GM12892 (cell line): ENCODE results near the gene SLC35C1.

Experiments used
- DNase-seq: peaks from one replicate; pipeline ENCODE4 v3.0.0; 2011; ENCODE audit not compliant: insufficient read length
- FAIRE-seq: peaks from 2 replicates; lab custom pipeline; 2011; peaks lifted over from hg19 to GRCh38; lab: Jason Lieb, UNC
- POLR2A ChIP-seq: IDR thresholded peaks from 2 replicates; pipeline ENCODE4 v1.6.1; 2011; ENCODE audit warnings: low read depth, low read length, control low read depth
- POLR2AphosphoS5 ChIP-seq: IDR thresholded peaks from 2 replicates; pipeline ENCODE4 v1.6.1; 2011; ENCODE audit warnings: low read depth, low read length, control low read depth
- TAF1 ChIP-seq: IDR thresholded peaks from 2 replicates; pipeline ENCODE4 v1.6.1; 2011; ENCODE audit warnings: low read depth, mild to moderate bottlenecking, control low read depth, low read length, borderline replicate concordance

Gene SLC35C1

DNA sequence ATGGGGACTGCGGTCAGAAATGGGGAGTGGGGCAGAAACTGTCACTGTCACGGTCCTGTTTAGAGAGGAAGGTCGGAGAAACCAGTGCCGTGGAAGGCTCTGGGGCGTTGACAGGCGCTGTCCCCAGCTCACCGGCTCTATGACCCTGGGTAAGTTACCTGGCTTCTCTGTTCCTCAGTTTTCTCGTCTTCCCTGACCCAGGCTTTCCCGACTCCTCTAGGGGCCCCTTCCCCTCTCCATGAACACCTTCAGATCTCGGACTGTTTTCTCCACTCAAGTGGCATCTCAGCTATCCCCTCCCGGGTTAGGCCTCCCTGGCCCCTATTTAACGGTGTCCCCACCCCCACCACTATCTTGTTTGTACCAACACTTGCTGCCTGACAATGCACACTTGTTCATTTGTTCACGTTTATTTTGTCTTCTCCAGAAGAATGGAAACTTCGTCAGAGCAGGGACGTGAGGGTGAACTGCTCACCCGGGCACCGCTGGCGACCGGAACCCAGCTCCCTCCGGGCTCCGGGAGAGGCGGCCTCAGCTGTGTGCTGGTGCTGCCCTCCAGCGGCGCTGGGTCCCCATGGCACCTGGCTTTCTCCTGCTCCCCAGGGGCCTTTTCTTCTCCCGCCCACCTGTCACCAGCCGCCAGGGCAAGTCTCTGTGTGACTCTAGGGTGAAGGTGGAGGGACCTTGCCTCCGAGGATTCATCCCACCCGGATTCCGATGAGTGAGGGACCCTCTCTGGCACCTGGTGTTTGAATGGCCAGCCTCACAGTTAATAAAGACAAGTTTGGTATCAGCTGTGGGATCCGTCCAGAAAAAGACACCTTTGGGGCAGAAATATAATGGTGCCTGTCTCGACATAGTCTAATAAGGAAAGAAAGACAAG lies 33.1 kb upstream of the SLC35C1 start:
- TF ChIP-seq TAF1 (no peak), POLR2A (no peak), POLR2AphosphoS5 (no peak)
- FAIRE-seq (peak; percentile 99), DNase-seq (peak; percentile 90)

GRCh38 chr11:45772449-45772774 lies 32.5 kb upstream of the SLC35C1 start:
- no peak for TF ChIP-seq TAF1
- DNase-seq (no peak), FAIRE-seq (peak; percentile 9)

GRCh38 chr11:45772986-45773785 lies 31.8 kb upstream of the SLC35C1 start:
- TF ChIP-seq POLR2A: no peak
- TF ChIP-seq TAF1: no peak
- no peak for TF ChIP-seq POLR2AphosphoS5
- FAIRE-seq (no peak), DNase-seq (no peak)

DNA sequence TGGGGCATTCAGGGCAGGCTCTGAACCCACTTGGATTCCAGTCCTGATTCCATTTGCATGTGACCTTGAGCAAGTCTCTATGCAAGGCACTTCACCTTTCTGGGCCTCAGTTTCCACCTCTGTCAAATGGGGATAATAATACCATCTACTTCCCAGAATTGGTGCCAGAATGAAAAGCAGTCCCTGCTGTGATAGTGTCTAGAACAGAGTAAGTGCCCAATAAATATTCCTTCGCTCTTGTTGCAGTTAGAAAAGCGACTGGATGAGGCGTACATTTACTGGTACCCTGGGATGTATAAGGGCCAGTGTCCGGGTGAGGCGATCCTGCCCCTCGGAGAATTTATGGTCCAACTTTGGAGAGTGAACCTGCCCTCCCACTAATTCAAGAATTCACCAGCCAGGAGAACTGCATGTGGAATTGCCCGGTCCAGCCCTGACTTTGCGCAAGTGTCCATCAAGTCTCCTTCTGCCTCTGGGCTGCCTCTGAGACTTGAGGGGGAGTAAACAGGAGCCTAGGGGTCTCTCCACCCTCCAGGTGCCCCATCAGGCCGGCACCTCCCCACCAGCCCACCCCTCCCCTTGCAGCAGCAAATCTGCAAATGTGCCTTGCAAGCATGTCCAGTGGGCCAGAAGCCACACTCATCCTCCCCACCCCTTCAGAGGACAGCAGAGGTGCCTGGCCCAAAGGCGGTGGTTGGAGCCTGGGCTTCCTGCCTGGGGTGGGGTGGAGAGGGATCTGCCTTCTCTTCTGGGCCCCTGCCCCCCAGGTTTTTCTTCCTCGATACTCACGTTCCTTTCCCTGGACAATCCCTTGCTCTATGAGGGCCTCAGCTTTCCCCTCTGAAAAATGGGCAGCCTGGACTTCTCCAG lies 30.9 kb upstream of the SLC35C1 start:
- FAIRE-seq: no peak
- TF ChIP-seq TAF1 (no peak), POLR2AphosphoS5 (no peak), POLR2A (no peak)
- DNase-seq: no peak

DNA sequence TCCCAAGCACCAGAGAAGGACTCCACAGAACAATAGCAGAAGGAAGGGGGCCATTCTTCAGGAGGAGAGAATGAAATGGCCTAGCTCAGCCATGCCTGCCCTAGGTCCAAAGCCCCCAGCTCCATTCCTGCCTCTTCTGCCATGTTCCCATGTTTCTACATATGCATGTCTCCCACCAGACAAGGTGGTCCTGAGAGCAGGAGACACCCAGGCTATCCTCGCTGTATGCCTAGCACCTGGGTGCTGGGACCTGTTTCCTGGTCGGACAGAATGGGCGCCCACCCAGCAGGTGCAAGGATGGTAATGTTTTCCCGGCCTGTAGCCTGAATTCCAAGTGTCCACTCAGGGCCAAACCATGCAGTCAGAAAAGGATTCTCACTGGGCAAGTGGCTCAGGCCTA lies 30.2 kb upstream of the SLC35C1 start:
- TF ChIP-seq TAF1 (no peak), POLR2AphosphoS5 (no peak)
- FAIRE-seq (no peak), DNase-seq (no peak)

- TF ChIP-seq TAF1 (no peak), POLR2A (no peak), POLR2AphosphoS5 (no peak)
- FAIRE-seq (no peak), DNase-seq (no peak)
These were observed 27.6 kb upstream of the SLC35C1 start for GRCh38 chr11:45777127-45777969.

GRCh38 chr11:45778341-45778740 lies 26.6 kb upstream of the SLC35C1 start:
- TF ChIP-seq TAF1 (no peak), POLR2AphosphoS5 (no peak), POLR2A (no peak)
- FAIRE-seq (peak; percentile 5), DNase-seq (no peak)

DNA sequence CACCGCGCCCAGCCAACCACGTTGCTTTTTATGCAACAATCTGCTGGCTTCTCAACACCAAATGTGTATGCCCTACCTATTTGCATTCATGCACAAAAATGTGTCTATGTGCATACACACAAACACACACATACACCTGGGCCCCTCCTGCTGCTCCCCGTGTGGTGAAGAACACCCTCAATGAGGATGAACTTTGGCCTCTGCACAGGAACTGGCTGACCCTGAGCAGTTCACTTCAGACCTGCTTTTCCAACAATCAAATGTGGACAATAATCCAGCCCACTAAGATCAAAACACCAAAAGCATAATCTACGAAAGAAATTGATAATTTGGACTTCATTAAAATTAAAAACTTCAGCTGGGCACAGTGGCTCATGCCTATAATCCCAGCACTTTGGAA lies 25.3 kb upstream of the SLC35C1 start:
- no peak for TF ChIP-seq POLR2AphosphoS5
- no peak for TF ChIP-seq TAF1
- TF ChIP-seq POLR2A: no peak
- FAIRE-seq (no peak), DNase-seq (no peak)

DNA sequence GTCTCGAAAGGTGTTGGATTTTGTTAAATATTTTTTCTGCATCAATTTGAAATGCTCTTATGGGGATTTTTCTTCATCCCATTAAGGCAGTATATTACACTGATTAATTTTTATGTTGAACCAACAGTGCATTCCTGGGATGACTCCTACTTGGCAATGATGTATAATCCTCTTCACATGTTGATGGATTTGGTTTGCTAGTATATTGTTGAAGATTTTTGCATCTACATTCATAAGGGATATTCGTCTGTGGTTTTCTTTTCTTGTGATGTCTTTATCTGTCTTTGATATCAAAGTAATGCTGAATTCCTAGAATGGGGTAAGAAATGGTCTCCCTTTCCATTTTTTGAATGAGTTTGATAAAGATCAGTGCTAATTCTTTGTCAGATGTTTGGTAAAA lies 18.7 kb upstream of the SLC35C1 start:
- FAIRE-seq: no peak
- TF ChIP-seq TAF1 (no peak), POLR2A (no peak), POLR2AphosphoS5 (no peak)
- DNase-seq: no peak

DNA sequence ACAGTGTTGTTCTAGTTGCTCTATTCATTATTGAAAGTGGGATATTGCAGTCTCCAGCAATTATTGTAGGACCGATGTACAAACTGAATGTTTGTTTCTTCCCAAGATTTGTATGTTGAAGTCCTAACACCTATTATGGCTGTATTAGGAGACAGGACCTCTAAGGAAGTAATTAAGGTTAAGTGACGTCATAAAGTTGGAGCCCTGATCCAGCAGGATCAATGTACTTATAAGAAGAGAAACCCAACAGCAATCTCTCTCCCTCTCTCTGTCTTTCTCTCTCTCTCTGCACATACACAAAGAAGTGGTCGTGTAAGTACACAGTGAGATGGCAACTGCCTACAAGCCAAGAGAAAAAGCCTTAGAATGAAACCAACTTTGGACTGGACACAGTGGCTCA lies 16.1 kb upstream of the SLC35C1 start:
- DNase-seq (no peak), FAIRE-seq (no peak)
- no peak for TF ChIP-seq POLR2AphosphoS5
- no peak for TF ChIP-seq TAF1
- TF ChIP-seq POLR2A: no peak

DNA sequence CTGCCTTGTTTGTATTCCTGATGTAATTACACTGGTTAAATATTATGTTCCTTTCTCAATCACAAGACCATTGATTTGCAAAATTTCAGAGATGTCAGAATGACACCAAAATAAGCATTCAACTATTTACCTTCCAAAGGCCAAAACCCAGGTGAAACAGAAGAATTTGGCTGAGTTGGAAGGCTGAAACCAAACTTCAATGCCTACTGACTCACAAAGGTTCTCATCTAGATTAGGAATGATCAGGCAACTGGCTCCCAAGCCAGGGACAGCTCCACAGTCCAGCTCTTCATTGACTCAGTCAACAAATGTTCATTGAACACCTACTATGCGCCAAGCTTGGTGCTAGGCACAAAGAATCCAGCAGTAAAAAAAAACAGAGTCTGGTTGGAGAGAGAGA lies 13.4 kb upstream of the SLC35C1 start:
- TF ChIP-seq TAF1 (no peak), POLR2A (no peak), POLR2AphosphoS5 (no peak)
- FAIRE-seq: peak; percentile 14
- no peak for DNase-seq

GRCh38 chr11:45794169-45794568 lies 10.8 kb upstream of the SLC35C1 start:
- FAIRE-seq: no peak
- TF ChIP-seq POLR2AphosphoS5 (no peak), POLR2A (no peak), TAF1 (no peak)
- no peak for DNase-seq
